ENCODE measurements around the gene SMARCAD1.

SMARCAD1 gene

GRCh38 chr4:94214703-94215319, 7.1 kb downstream of the SMARCAD1 start:
- no peak overlapping the region for H4K91ac ChIP-seq (ENCODE audit: low read depth, low read length, poor library complexity)
- DNase-seq (ENCODE audit: low spot score) = no peak
- H3K4me1 ChIP-seq (ENCODE audit: control insufficient read depth in 2 of 2, insufficient read depth in 1 of 2, low read depth in 1 of 2, low read length in 2 of 2) = no peaks in the 10 kb centered on the region
- no peak overlapping the region for H2BK12ac ChIP-seq (ENCODE audit: low read length)
- H3K4me3 ChIP-seq (ENCODE audit: low read length in 2 of 2) = no peak overlapping the region
- H3K79me1 ChIP-seq (ENCODE audit: low read depth, low read length) = no peaks in the 10 kb centered on the region
- no peak overlapping the region for H2BK5ac ChIP-seq (ENCODE audit: low read length)
- H2AFZ ChIP-seq (ENCODE audit: low read length) = no peak overlapping the region
- no peak overlapping the region for H2BK15ac ChIP-seq (ENCODE audit: low read length)
- H3K27ac ChIP-seq (replicated peaks; ENCODE audit: low read length) = no peak overlapping the region
- WGBS, 2 donors (ENCODE audit: extremely low coverage in 2 of 2, insufficient read length in 2 of 2, insufficient replicate concordance in 1 of 2) = 100% methylated on average over 1 of the region's 5 CpGs; no CpG with 5 or more reads in 1 of the 2 donors
- no peaks in the 10 kb centered on the region for H3K27me3 ChIP-seq (ENCODE audit: control insufficient read depth in 3 of 3, insufficient read depth in 3 of 3, low read depth in 1 of 3, low read length in 3 of 3)
- H3K9ac ChIP-seq (ENCODE audit: low read depth, low read length, poor library complexity) = no peak overlapping the region
- H2AK5ac ChIP-seq (ENCODE audit: low read depth, low read length) = no peak overlapping the region
- H4K8ac ChIP-seq (ENCODE audit: low read depth, low read length) = no peak overlapping the region
- peaks cover 22 to 97% of the 10 kb centered on the region in 2 donors for H3K36me3 ChIP-seq (replicated peaks in 1 of 2; ENCODE audit: control insufficient read depth in 2 of 2, insufficient read depth in 2 of 2, low read length in 2 of 2)
- no peak overlapping the region for H3K18ac ChIP-seq (ENCODE audit: low read length)
- H3K4me2 ChIP-seq (ENCODE audit: insufficient read depth, low read length, poor library complexity, severe bottlenecking) = no peak overlapping the region
- peaks cover 0 to 32% of the 10 kb centered on the region in 2 donors for H3K9me3 ChIP-seq (replicated peaks in 1 of 2; ENCODE audit: control insufficient read depth in 2 of 2, insufficient read depth in 1 of 2, low read depth in 1 of 2, low read length in 2 of 2)
- no peak overlapping the region for H2BK120ac ChIP-seq (ENCODE audit: low read depth, low read length)
- H3K23ac ChIP-seq (ENCODE audit: low read depth, low read length, poor library complexity) = no peak overlapping the region
- no peak overlapping the region for H3K14ac ChIP-seq (ENCODE audit: low read length)
- H3K4ac ChIP-seq (ENCODE audit: low read length) = no peak overlapping the region

GRCh38 chr4:94216394-94216793, 8.7 kb downstream of the SMARCAD1 start:
- no peaks in the 10 kb centered on the region for H3K27me3 ChIP-seq (ENCODE audit: control insufficient read depth in 3 of 3, insufficient read depth in 3 of 3, low read depth in 1 of 3, low read length in 3 of 3)
- peaks cover 0 to 32% of the 10 kb centered on the region in 2 donors for H3K9me3 ChIP-seq (replicated peaks in 1 of 2; ENCODE audit: control insufficient read depth in 2 of 2, insufficient read depth in 1 of 2, low read depth in 1 of 2, low read length in 2 of 2)
- H4K91ac ChIP-seq (ENCODE audit: low read depth, low read length, poor library complexity) = no peak overlapping the region
- no peak overlapping the region for H3K4ac ChIP-seq (ENCODE audit: low read length)
- no peak overlapping the region for H2BK15ac ChIP-seq (ENCODE audit: low read length)
- no peak overlapping the region for H3K4me2 ChIP-seq (ENCODE audit: insufficient read depth, low read length, poor library complexity, severe bottlenecking)
- no peak overlapping the region for H4K8ac ChIP-seq (ENCODE audit: low read depth, low read length)
- no peak overlapping the region for H3K23ac ChIP-seq (ENCODE audit: low read depth, low read length, poor library complexity)
- no peak overlapping the region for H3K4me3 ChIP-seq (ENCODE audit: low read length in 2 of 2)
- no peak overlapping the region for H2BK120ac ChIP-seq (ENCODE audit: low read depth, low read length)
- no peak for DNase-seq (ENCODE audit: low spot score)
- WGBS, 2 donors (ENCODE audit: extremely low coverage in 2 of 2, insufficient read length in 2 of 2, insufficient replicate concordance in 1 of 2) = no CpG with 5 or more reads among the region's 3 CpGs
- no peak overlapping the region for H3K18ac ChIP-seq (ENCODE audit: low read length)
- H2BK12ac ChIP-seq (ENCODE audit: low read length) = no peak overlapping the region
- H3K14ac ChIP-seq (ENCODE audit: low read length) = no peak overlapping the region
- peaks cover 21 to 98% of the 10 kb centered on the region in 2 donors for H3K36me3 ChIP-seq (replicated peaks in 1 of 2; ENCODE audit: control insufficient read depth in 2 of 2, insufficient read depth in 2 of 2, low read length in 2 of 2)
- no peak overlapping the region for H2AFZ ChIP-seq (ENCODE audit: low read length)
- H2AK5ac ChIP-seq (ENCODE audit: low read depth, low read length) = no peak overlapping the region
- H3K79me1 ChIP-seq (ENCODE audit: low read depth, low read length) = no peaks in the 10 kb centered on the region
- no peaks in the 10 kb centered on the region for H3K4me1 ChIP-seq (ENCODE audit: control insufficient read depth in 2 of 2, insufficient read depth in 1 of 2, low read depth in 1 of 2, low read length in 2 of 2)
- H3K27ac ChIP-seq (replicated peaks; ENCODE audit: low read length) = no peak overlapping the region
- H3K9ac ChIP-seq (ENCODE audit: low read depth, low read length, poor library complexity) = no peak overlapping the region
- H2BK5ac ChIP-seq (ENCODE audit: low read length) = no peak overlapping the region

GRCh38 chr4:94219402-94219801, 11.7 kb downstream of the SMARCAD1 start:
- Histone ChIP-seq H3K14ac (ENCODE audit: low read length) (no peak overlapping the region), H3K23ac (ENCODE audit: low read depth, low read length, poor library complexity) (no peak overlapping the region), H4K91ac (ENCODE audit: low read depth, low read length, poor library complexity) (no peak overlapping the region), H3K27me3 (ENCODE audit: control insufficient read depth in 3 of 3, insufficient read depth in 3 of 3, low read depth in 1 of 3, low read length in 3 of 3) (no peaks in the 10 kb centered on the region), H3K4ac (ENCODE audit: low read length) (no peak overlapping the region), H2BK15ac (ENCODE audit: low read length) (no peak overlapping the region), H2AFZ (ENCODE audit: low read length) (no peak overlapping the region), H2BK12ac (ENCODE audit: low read length) (no peak overlapping the region), H3K9me3 (replicated peaks in 1 of 2; ENCODE audit: control insufficient read depth in 2 of 2, insufficient read depth in 1 of 2, low read depth in 1 of 2, low read length in 2 of 2) (peaks cover 0 to 25% of the 10 kb centered on the region in 2 donors), H2BK120ac (ENCODE audit: low read depth, low read length) (no peak overlapping the region), H2AK5ac (ENCODE audit: low read depth, low read length) (no peak overlapping the region), H3K36me3 (replicated peaks in 1 of 2; ENCODE audit: control insufficient read depth in 2 of 2, insufficient read depth in 2 of 2, low read length in 2 of 2) (peaks cover 16 to 96% of the 10 kb centered on the region in 2 donors), H3K9ac (ENCODE audit: low read depth, low read length, poor library complexity) (no peak overlapping the region), H3K4me1 (ENCODE audit: control insufficient read depth in 2 of 2, insufficient read depth in 1 of 2, low read depth in 1 of 2, low read length in 2 of 2) (no peaks in the 10 kb centered on the region), H3K27ac (replicated peaks; ENCODE audit: low read length) (no peak overlapping the region), H4K8ac (ENCODE audit: low read depth, low read length) (no peak overlapping the region), H3K18ac (ENCODE audit: low read length) (no peak overlapping the region), H2BK5ac (ENCODE audit: low read length) (no peak overlapping the region), H3K79me1 (ENCODE audit: low read depth, low read length) (no peaks in the 10 kb centered on the region), H3K4me2 (ENCODE audit: insufficient read depth, low read length, poor library complexity, severe bottlenecking) (no peak overlapping the region), H3K4me3 (ENCODE audit: low read length in 2 of 2) (no peak overlapping the region)
- no CpG with 5 or more reads among the region's 3 CpGs for WGBS, 2 donors (ENCODE audit: extremely low coverage in 2 of 2, insufficient read length in 2 of 2, insufficient replicate concordance in 1 of 2)
- no peak for DNase-seq (ENCODE audit: low spot score)

- Histone ChIP-seq H3K4me1 (ENCODE audit: control insufficient read depth in 2 of 2, insufficient read depth in 1 of 2, low read depth in 1 of 2, low read length in 2 of 2) (no peaks in the 10 kb centered on the region), H2BK120ac (ENCODE audit: low read depth, low read length) (no peak overlapping the region), H4K8ac (ENCODE audit: low read depth, low read length) (no peak overlapping the region), H3K14ac (ENCODE audit: low read length) (no peak overlapping the region), H2BK12ac (ENCODE audit: low read length) (no peak overlapping the region), H4K91ac (ENCODE audit: low read depth, low read length, poor library complexity) (no peak overlapping the region), H3K4me2 (ENCODE audit: insufficient read depth, low read length, poor library complexity, severe bottlenecking) (no peak overlapping the region), H3K4me3 (ENCODE audit: low read length in 2 of 2) (no peak overlapping the region), H3K27me3 (ENCODE audit: control insufficient read depth in 3 of 3, insufficient read depth in 3 of 3, low read depth in 1 of 3, low read length in 3 of 3) (no peaks in the 10 kb centered on the region), H3K9me3 (replicated peaks in 1 of 2; ENCODE audit: control insufficient read depth in 2 of 2, insufficient read depth in 1 of 2, low read depth in 1 of 2, low read length in 2 of 2) (peaks cover 0 to 6% of the 10 kb centered on the region in 2 donors), H3K4ac (ENCODE audit: low read length) (no peak overlapping the region), H3K18ac (ENCODE audit: low read length) (no peak overlapping the region), H2BK15ac (ENCODE audit: low read length) (no peak overlapping the region), H2BK5ac (ENCODE audit: low read length) (no peak overlapping the region), H3K9ac (ENCODE audit: low read depth, low read length, poor library complexity) (no peak overlapping the region), H3K27ac (replicated peaks; ENCODE audit: low read length) (no peak overlapping the region), H2AK5ac (ENCODE audit: low read depth, low read length) (no peak overlapping the region), H3K36me3 (replicated peaks in 1 of 2; ENCODE audit: control insufficient read depth in 2 of 2, insufficient read depth in 2 of 2, low read length in 2 of 2) (peaks cover 8 to 95% of the 10 kb centered on the region in 2 donors), H2AFZ (ENCODE audit: low read length) (no peak overlapping the region), H3K79me1 (ENCODE audit: low read depth, low read length) (no peaks in the 10 kb centered on the region), H3K23ac (ENCODE audit: low read depth, low read length, poor library complexity) (no peak overlapping the region)
- DNase-seq (ENCODE audit: low spot score) = no peak
- WGBS, 2 donors (ENCODE audit: extremely low coverage in 2 of 2, insufficient read length in 2 of 2, insufficient replicate concordance in 1 of 2) = no CpG with 5 or more reads among the region's 1 CpG
Measured at GRCh38 chr4:94221916-94222315, 14.3 kb downstream of the SMARCAD1 start.

Data from neuronal stem cell (in vitro differentiated cells).